Memory B cell (primary cell): ENCODE data around the gene DEK.
"Not testable (repeated sequence)": the region's sequence is repeated elsewhere in the genome, so short reads cannot be mapped to it uniquely, and the experiment has no call there.

Experiments
- ATAC-seq: fragments of 150-1000 bp; cut with Tn5 transposase; 2 replicates; pipeline ENCODE4 v1.10.0; 2021; ENCODE audit warnings: low read depth, mild to moderate bottlenecking, moderate library complexity
- DNase-seq, 2 donors: peaks; one replicate each; pipeline ENCODE4 v3.0.0; 2022; ENCODE audit warnings: low spot score in 2 of 2
- H3K27ac Mint-ChIP-seq: one replicate; pipeline ENCODE4 v1.8.0; 2022; ENCODE audit warnings: mild to moderate bottlenecking, moderate library complexity, mixed read lengths
- H3K27me3 Mint-ChIP-seq: one replicate; pipeline ENCODE4 v1.8.0; 2022; ENCODE audit warnings: mixed read lengths
- H3K36me3 Mint-ChIP-seq: one replicate; pipeline ENCODE4 v1.8.0; 2022; ENCODE audit warnings: mild to moderate bottlenecking, mixed read lengths
- H3K4me1 Mint-ChIP-seq: one replicate; pipeline ENCODE4 v1.8.0; 2022; ENCODE audit warnings: mixed read lengths
- H3K4me3 Mint-ChIP-seq: one replicate; pipeline ENCODE4 v1.8.0; 2022; ENCODE audit warnings: mild to moderate bottlenecking, moderate library complexity, mixed read lengths
- H3K9me3 Mint-ChIP-seq: one replicate; pipeline ENCODE4 v1.8.0; 2022; ENCODE audit warnings: mixed read lengths

Gene DEK, protein sequence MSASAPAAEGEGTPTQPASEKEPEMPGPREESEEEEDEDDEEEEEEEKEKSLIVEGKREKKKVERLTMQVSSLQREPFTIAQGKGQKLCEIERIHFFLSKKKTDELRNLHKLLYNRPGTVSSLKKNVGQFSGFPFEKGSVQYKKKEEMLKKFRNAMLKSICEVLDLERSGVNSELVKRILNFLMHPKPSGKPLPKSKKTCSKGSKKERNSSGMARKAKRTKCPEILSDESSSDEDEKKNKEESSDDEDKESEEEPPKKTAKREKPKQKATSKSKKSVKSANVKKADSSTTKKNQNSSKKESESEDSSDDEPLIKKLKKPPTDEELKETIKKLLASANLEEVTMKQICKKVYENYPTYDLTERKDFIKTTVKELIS

DNA sequence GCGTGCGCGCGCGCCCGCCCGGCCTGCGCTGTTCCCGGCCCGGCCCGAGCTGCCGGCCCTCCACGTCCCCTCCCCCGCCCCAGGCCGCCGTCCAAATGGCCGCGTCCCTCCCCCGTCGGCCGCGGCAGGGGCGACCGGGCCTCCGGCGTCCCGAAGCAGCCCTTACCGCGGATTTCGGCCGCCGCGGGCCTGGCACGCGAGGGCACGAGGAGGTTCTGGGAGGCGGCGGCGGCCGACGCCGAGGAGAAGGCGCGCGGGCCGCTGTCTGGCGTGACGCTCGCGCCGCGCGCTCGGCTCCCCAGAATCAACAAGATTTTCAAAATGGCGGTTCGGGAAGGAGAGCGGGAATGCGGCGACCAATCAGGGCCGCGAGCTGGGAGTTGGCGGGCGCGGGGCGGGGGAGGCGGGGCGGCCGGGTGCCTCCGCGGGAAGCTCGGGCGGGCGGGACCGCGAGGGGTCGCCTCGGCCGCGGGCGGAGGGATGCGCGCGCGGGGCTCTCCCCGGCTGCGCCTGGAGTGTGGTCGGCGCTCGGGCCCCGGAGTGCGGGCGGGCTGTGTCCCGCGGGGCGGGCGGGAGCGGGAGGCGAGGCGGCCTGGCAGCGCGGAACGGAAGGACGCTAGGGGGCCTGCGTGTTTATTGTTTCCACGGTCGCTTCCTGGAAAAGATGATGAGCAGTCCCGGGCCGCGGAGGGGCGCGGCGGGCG lies at the start of gene DEK:
Gene DEK (minus strand): TSS at position 312 of the 704 bp plus-strand sequence. CDS start 543 bp downstream, outside the sequence.
- H3K27ac Mint-ChIP-seq = peak within 1 kb of the TSS; percentile 95
- ATAC-seq = peak; percentile 59
- H3K27me3 Mint-ChIP-seq = no peaks in the 10 kb centered on the region
- no peaks in the 10 kb centered on the region for H3K9me3 Mint-ChIP-seq
- peaks cover 39% of the 10 kb centered on the region for H3K4me1 Mint-ChIP-seq
- peak within 1 kb of the TSS; percentile 97 for H3K4me3 Mint-ChIP-seq
- no peaks in the 10 kb centered on the region for H3K36me3 Mint-ChIP-seq
- DNase-seq = peak; percentile 60 to 70

DNA sequence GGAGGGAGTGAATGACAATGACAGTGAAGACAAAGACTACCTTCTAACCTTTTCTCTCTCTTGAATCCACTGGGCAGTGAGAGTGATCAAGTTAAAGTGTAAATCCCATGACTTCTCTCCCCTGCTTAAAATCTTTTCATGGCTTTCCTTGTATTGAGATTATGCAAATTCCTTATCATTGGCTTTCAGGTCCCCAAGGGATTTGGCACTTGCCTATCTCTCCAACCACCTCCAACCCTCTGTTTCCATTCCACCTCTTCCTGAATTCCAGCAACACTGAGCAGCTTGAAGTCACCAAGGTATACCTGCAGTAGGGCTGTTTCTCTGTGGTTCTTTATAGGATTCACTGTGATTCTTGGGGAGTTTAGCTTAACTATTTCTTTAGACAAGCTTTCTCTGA lies 48.0 kb upstream of the DEK start:
- Mint-ChIP-seq H3K27me3 (peaks cover 12% of the 10 kb centered on the region), H3K9me3 (peaks cover 2% of the 10 kb centered on the region), H3K4me1 (no peaks in the 10 kb centered on the region), H3K36me3 (no peaks in the 10 kb centered on the region), H3K4me3 (no peak overlapping the region), H3K27ac (no peak overlapping the region)
- ATAC-seq (no peak), DNase-seq (no peak)

DNA sequence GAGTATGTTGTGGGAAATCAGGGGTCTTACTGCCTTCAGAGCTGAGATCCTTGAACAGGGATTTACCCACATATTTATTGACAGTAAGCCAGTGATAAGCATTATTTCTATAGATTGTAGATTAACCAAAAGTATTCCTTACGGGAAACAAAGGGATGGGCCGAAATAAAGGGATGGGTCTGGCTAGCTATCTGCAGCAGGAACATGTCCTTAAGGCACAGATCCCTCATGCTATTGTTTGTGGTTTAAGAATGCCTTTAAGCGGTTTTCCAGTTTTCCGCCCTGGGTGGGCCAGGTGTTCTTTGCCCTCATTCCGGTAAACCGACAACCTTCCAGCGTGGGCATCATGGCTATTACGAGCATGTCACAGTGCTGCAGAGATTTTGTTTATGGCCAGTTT lies 45.7 kb upstream of the DEK start:
- H3K4me3 Mint-ChIP-seq, H3K36me3 Mint-ChIP-seq, DNase-seq, H3K9me3 Mint-ChIP-seq, H3K4me1 Mint-ChIP-seq, ATAC-seq, H3K27ac Mint-ChIP-seq: not testable (repeated sequence)
- H3K27me3 Mint-ChIP-seq = peaks cover 10% of the 10 kb centered on the region

DNA sequence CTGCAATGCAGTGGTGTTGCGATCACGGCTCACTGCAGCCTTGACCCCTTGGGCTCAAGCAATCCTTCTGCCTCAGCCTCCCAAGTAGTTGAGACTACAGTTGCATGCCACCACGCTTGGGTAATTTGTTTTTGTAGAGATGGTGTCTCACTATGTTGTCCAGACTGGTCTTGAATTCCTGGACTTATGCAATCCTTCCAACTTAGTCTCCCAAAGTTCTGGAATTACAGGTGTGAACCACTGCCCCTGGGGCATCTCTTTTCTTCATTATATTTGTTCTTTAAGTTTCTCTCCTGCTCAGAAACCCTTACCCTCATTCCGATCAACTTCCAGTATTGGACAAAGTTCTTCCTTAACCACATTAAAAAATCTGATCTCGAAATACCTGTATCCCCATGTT lies 44.7 kb upstream of the DEK start:
- DNase-seq = no peak
- H3K36me3 Mint-ChIP-seq = no peaks in the 10 kb centered on the region

DNA sequence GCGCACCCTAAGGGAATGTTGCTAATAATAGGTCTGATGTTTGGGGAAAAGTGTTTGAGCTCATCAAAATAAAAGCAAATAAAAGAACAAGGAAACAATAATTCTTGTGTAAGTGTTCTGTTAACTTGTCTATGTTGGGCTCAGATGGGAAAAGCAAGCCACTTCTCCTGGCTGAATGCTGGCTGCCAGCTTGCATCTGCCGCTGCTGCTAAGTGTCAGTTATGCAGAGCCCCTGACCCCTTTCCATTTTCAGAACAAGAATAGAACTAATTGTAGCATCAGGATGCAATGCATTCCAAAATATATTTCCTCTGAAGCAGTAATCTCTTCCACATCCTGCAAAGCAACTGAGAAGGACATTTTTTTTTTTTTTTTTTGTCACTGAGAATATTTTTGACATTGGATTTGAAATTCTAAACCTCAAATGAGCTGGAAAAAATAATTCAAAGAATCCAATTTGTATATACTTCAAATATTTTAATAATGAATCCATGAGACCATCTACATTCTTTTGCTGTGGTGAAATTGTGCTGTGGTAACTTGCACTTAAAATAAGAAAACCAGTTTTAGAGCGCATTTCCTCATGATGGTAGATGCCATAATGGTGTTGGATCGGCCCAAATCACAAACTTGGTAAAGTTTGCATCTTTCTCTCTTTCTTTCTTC lies 43.9 kb upstream of the DEK start:
- Mint-ChIP-seq H3K36me3 (no peaks in the 10 kb centered on the region), H3K4me3 (no peak overlapping the region), H3K27ac (no peak overlapping the region), H3K9me3 (peaks cover 2% of the 10 kb centered on the region), H3K27me3 (peaks cover 8% of the 10 kb centered on the region), H3K4me1 (no peaks in the 10 kb centered on the region)
- DNase-seq (no peak), ATAC-seq (no peak)

More for the DNA sequence above, 44.7 kb upstream of the DEK start:
- no peak for ATAC-seq
- Mint-ChIP-seq H3K4me1 (no peaks in the 10 kb centered on the region), H3K27ac (no peak overlapping the region), H3K9me3 (peaks cover 2% of the 10 kb centered on the region), H3K4me3 (no peak overlapping the region), H3K27me3 (peaks cover 10% of the 10 kb centered on the region)

DNA sequence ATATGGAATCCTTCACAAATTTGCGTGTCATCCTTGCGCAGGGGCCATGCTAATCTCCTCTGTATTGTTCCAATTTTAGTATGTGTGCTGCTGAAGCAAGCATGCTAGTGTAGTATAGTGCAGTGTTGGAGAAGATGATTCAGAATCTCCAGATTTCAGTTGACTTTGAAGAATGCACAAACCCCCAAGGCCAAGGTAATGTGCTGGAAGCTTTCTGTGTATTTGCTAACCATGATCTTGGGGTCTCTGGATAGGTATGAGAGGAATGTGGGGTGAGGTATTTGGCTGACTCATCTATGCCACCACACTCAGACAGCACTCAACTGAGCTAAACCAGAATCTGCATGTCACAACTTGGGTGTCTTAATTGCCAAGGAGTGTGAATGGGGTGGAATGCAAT lies 42.6 kb upstream of the DEK start:
- no peaks in the 10 kb centered on the region for H3K4me1 Mint-ChIP-seq
- ATAC-seq (no peak), DNase-seq (no peak)
- H3K27me3 Mint-ChIP-seq = peaks cover 6% of the 10 kb centered on the region
- no peak overlapping the region for H3K27ac Mint-ChIP-seq
- no peaks in the 10 kb centered on the region for H3K36me3 Mint-ChIP-seq
- H3K4me3 Mint-ChIP-seq = no peak overlapping the region
- peaks cover 2% of the 10 kb centered on the region for H3K9me3 Mint-ChIP-seq

DNA sequence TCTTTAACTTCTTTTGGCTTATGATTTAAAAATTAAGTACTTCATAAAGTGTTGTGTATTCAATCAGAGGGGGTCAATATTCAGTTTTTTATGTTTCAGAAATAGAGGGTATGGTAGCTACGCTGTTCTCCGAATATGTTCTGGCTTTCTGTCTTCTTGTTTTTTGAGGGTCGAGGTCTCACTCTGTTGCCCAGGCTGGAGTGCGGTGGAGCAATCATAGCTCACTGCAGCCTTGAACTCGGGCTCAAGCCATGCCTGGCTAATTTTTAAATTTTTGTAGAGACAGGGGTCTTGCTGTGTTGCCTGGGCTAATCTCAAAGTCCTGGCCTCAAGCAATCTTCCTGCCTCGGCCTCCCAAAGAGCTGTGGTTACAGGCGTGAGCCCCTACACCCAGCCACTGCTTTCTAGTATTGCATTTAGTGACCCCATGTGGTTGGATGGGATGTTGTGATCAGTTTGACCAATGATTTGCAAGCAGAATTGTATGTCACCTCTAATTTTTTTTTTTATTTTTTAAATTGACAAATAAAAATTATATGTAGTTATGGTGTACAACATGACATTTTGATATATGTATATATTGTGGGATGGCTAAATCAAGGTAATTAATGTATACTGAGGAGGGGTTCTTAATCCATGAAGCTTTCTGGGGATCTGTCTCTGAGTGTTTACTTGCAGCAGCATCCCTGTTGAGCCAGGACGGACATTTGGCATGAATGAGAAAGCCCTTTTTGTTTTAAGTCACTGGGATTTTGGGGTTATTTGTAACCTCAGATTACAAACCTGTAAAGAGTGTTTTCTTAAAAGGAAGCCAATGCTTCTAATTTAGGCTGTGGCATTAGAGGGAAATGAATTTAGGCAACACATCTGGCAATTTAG lies 38.5 kb upstream of the DEK start:
- DNase-seq = no peak

DNA sequence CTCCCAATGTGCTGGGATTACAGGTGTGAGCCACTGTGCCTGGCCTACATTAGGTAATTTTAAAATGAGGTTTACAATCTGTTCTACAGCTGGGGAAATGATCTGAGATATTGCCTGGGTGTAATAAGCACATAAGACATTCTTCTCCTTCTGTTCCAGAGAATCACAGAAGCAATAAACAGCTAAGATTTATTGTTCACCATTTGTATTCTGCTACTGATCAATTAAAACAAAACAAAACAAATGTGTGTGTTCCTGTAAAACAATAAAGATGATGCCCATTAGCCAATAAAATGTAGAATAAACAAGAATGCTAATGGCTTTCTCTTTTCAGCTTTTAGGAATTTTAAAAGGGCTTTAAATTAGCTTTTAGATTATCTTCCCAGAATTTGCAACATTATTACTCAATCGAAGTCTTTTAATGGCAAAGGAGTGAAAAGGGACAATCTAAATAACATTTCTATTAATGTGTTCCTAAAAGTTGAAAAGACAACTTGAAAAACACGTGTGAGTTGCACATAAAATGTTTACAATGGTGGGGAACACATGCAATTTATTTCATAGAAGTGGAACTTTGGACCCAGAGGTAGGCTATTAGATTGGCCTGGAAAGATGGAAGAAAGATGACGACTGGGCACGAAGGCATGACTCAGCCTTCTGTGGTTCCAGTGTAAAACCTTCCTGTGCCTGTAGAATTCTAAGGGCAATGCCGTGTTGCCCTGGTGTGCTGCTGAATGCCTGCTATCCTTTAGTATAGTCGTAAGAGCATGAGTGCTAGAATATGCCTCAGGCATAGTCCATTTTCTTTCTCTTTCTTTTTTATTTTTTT lies 29.0 kb upstream of the DEK start:
- no peaks in the 10 kb centered on the region for H3K4me1 Mint-ChIP-seq
- no peaks in the 10 kb centered on the region for H3K36me3 Mint-ChIP-seq

More for the DNA sequence above, 38.5 kb upstream of the DEK start:
- no peaks in the 10 kb centered on the region for H3K4me1 Mint-ChIP-seq
- no peaks in the 10 kb centered on the region for H3K9me3 Mint-ChIP-seq
- H3K4me3 Mint-ChIP-seq = no peak overlapping the region
- no peaks in the 10 kb centered on the region for H3K36me3 Mint-ChIP-seq
- no peaks in the 10 kb centered on the region for H3K27me3 Mint-ChIP-seq
- peak overlapping the region; percentile 31 for H3K27ac Mint-ChIP-seq
- no peak for ATAC-seq

DNA sequence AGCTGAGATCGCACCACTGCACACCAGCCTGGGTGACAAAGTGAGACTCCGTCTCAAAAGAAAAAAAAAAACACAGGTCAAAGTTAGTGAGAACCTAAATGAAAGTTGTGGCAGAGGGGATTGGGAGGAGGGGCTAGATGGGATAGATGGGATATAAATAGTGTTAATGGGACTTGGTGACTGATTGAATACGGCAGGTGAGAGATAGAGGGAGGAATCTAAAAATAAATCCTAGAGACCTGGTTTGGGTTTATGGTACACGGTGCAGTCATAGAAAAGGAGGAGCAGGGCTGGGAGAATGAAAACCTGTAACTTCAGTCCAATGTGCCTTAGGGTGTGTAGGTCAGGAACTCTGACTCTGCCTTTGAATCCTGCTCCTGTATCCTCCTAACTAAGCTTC lies 25.0 kb upstream of the DEK start:
- DNase-seq = no peak
- Mint-ChIP-seq H3K4me1 (no peaks in the 10 kb centered on the region), H3K4me3 (no peak overlapping the region), H3K36me3 (no peaks in the 10 kb centered on the region), H3K9me3 (no peaks in the 10 kb centered on the region), H3K27me3 (peaks cover 11% of the 10 kb centered on the region), H3K27ac (no peak overlapping the region)
- ATAC-seq = no peak

More for the DNA sequence above, 29.0 kb upstream of the DEK start:
- H3K9me3 Mint-ChIP-seq = no peaks in the 10 kb centered on the region
- ATAC-seq = no peak
- H3K4me3 Mint-ChIP-seq = no peak overlapping the region
- H3K27me3 Mint-ChIP-seq = peaks cover 6% of the 10 kb centered on the region
- no peak overlapping the region for H3K27ac Mint-ChIP-seq
- no peak for DNase-seq

DNA sequence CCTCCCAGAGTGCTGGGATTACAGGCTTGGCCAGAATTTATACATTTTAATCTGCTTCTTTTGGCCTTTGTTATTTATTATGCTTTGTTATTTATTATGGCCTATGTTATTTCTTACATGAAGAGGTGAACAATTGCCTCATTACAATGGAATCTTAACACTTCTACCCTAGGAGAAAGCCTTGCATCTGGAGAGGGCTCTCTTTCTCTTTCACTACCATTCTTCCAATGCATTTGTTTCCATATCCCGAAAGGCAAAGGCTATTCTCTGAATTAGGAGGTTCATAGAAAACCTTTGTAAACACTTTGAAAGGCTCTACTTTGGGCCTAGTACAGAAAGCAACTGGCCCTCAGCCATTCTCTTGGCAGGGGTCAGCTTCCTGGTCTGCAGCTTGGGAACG lies 19.9 kb upstream of the DEK start:
- Mint-ChIP-seq H3K4me1 (peaks cover 3% of the 10 kb centered on the region), H3K4me3 (no peak overlapping the region), H3K9me3 (no peaks in the 10 kb centered on the region), H3K27me3 (peaks cover 15% of the 10 kb centered on the region), H3K36me3 (no peaks in the 10 kb centered on the region), H3K27ac (no peak overlapping the region)
- ATAC-seq (no peak), DNase-seq (no peak)

DNA sequence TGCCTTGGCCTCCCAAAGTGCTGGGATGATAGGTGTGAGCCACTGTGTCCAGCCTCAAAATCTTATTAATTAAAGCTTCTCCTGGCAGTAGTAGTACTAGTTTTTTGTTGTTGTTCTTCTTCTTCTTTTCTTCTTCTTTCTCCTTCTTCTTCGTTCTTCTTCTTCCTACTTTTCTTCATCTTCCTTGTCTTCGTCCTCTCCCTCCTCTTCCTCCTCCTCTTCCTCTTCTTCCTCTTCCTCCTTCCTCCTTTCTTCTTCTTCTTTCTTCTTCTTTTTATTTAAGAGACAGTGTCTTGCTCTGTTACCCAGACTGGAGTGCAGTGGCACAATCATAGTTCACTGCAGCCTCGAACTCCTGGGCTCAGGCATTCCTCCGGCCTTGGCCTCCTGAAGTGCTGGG lies 17.2 kb upstream of the DEK start:
- no peak overlapping the region for H3K4me3 Mint-ChIP-seq
- DNase-seq = no peak

DNA sequence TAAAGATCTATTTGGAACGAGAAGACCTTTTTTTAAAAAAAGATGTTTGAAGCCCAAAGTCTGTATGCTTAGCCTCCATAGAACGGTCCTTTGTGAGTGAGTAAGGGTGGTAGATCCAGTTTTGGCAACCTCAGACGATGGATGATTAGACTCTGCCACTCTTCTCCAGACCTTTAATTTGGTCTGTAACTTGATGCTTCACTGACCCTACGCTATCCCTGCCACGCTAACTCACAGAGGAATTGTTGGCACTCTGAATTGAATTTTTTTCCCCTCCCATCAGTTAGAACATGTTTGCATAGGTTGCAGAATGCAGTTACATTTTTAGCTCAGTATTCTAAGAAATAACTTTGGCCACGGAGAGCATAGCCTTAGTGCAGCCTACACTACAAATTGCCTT lies 15.8 kb upstream of the DEK start:
- Mint-ChIP-seq H3K4me1 (peaks cover 7% of the 10 kb centered on the region), H3K27me3 (peaks cover 19% of the 10 kb centered on the region), H3K9me3 (no peaks in the 10 kb centered on the region), H3K27ac (no peak overlapping the region), H3K36me3 (peaks cover 1% of the 10 kb centered on the region), H3K4me3 (no peak overlapping the region)
- ATAC-seq = no peak
- DNase-seq = no peak

More for the DNA sequence above, 17.2 kb upstream of the DEK start:
- H3K4me1 Mint-ChIP-seq = peaks cover 7% of the 10 kb centered on the region
- peaks cover 12% of the 10 kb centered on the region for H3K27me3 Mint-ChIP-seq
- no peaks in the 10 kb centered on the region for H3K9me3 Mint-ChIP-seq
- no peak for ATAC-seq
- H3K27ac Mint-ChIP-seq = no peak overlapping the region
- no peaks in the 10 kb centered on the region for H3K36me3 Mint-ChIP-seq

DNA sequence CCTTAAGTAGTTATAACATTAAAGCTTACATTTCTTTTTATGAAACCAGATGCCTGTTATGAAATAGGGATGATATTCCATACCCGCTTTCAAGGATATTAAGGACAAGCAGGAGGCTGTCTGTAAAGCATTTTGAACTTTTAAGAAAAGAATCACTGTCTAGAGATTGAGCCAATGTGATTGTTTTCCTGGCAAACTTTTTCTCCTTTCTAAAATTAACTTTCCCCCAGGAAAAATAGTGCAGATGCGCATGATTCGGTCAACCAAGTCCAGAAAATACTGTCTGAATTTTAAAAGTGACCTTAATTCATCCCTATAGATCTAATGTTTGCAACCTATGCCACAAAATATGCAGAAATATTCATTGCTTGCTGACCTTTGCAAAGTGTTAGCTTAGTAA lies 15.1 kb upstream of the DEK start:
- no peaks in the 10 kb centered on the region for H3K9me3 Mint-ChIP-seq
- DNase-seq (no peak), ATAC-seq (no peak)
- H3K27ac Mint-ChIP-seq = no peak overlapping the region
- peaks cover 1% of the 10 kb centered on the region for H3K36me3 Mint-ChIP-seq
- peaks cover 20% of the 10 kb centered on the region for H3K27me3 Mint-ChIP-seq
- peaks cover 7% of the 10 kb centered on the region for H3K4me1 Mint-ChIP-seq
- no peak overlapping the region for H3K4me3 Mint-ChIP-seq
